Measurements from ENCODE around the gene HAPLN3.

HAPLN3 gene

DNA sequence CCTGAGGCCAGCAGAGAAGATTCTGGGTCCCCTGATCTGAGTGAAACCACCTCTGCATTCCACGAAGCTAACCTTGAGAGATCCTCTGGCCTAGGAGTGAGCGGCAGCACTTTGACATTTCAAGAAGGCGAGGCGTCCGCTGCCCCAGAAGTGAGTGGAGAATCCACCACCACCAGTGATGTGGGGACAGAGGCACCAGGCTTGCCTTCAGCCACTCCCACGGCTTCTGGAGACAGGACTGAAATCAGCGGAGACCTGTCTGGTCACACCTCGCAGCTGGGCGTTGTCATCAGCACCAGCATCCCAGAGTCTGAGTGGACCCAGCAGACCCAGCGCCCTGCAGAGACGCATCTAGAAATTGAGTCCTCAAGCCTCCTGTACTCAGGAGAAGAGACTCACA lies 36.4 kb downstream of the HAPLN3 start:
- in situ Hi-C loops (cut with MboI; ENCODE audit: low pct_unique_long_range_greater_than_20kb, low sequenced_read_pairs, unreplicated experiment) = no loop called here
- no peak for TF ChIP-seq CTCF (IDR thresholded peaks at IDR 0.05; ENCODE audit: extremely low read depth, insufficient read depth, missing control alignments)
- DNase-seq (ENCODE audit: low spot score) = no peak

GRCh38 chr15:88852476-88852875 lies 42.9 kb downstream of the HAPLN3 start:
- no peak for DNase-seq (ENCODE audit: low spot score)
- no peak for TF ChIP-seq CTCF (IDR thresholded peaks at IDR 0.05; ENCODE audit: extremely low read depth, insufficient read depth, missing control alignments)
- in situ Hi-C loops (cut with MboI; ENCODE audit: low pct_unique_long_range_greater_than_20kb, low sequenced_read_pairs, unreplicated experiment) = no loop called here

DNA sequence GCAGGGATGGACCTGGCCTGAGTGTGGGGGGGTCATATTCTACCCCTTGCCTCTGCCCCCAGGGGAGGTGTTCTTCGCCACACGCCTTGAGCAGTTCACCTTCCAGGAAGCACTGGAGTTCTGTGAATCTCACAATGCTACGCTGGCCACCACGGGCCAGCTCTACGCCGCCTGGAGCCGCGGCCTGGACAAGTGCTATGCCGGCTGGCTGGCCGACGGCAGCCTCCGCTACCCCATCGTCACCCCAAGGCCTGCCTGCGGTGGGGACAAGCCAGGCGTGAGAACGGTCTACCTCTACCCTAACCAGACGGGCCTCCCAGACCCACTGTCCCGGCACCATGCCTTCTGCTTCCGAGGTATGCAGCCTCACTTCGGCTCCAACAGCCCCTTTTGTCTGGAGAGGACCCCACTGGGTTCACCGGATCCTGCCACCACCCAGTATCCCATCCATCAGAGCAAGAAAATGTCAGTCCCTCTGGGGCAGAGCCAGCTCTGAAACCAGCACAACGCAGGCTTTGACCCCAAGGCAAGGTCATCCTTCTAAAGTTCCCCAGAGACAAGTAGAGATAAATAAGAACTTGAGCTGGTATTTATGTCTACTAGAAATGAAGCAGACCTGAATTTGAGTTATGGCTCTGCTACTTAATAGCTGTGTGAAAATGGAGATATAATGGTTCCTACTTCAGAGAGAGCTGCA lies 45.8 kb downstream of the HAPLN3 start:
- TF ChIP-seq CTCF (IDR thresholded peaks at IDR 0.05; ENCODE audit: extremely low read depth, insufficient read depth, missing control alignments) = no peak
- in situ Hi-C loops (cut with MboI; ENCODE audit: low pct_unique_long_range_greater_than_20kb, low sequenced_read_pairs, unreplicated experiment) = loop anchor here (25.0 kb wide), 1 partner anchor 362 kb away; no protein-coding TSS in a partner anchor
- no peak for DNase-seq (ENCODE audit: low spot score)

GRCh38 chr15:88848203-88848602 lies 47.1 kb downstream of the HAPLN3 start:
- in situ Hi-C loops (cut with MboI; ENCODE audit: low pct_unique_long_range_greater_than_20kb, low sequenced_read_pairs, unreplicated experiment) = loop anchor here (25.0 kb wide), 1 partner anchor 361 kb away; no protein-coding TSS in a partner anchor
- no peak for DNase-seq (ENCODE audit: low spot score)
- TF ChIP-seq CTCF (IDR thresholded peaks at IDR 0.05; ENCODE audit: extremely low read depth, insufficient read depth, missing control alignments) = no peak

GRCh38 chr15:88847144-88847543 lies 48.2 kb downstream of the HAPLN3 start:
- no peak for TF ChIP-seq CTCF (IDR thresholded peaks at IDR 0.05; ENCODE audit: extremely low read depth, insufficient read depth, missing control alignments)
- no peak for DNase-seq (ENCODE audit: low spot score)
- in situ Hi-C loops (cut with MboI; ENCODE audit: low pct_unique_long_range_greater_than_20kb, low sequenced_read_pairs, unreplicated experiment) = loop anchor here (25.0 kb wide), 1 partner anchor 360 kb away; no protein-coding TSS in a partner anchor

DNA sequence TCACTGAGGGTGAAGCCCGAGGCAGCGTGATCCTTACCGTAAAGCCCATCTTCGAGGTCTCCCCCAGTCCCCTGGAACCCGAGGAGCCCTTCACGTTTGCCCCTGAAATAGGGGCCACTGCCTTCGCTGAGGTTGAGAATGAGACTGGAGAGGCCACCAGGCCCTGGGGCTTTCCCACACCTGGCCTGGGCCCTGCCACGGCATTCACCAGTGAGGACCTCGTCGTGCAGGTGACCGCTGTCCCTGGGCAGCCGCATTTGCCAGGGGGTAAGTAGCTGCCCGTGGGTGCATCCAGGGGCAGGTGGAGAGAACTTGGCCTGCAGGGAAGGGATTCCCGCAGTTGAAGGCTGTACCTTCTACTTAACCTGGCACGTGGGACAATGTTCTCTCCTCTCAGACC lies 49.7 kb downstream of the HAPLN3 start:
- in situ Hi-C loops (cut with MboI; ENCODE audit: low pct_unique_long_range_greater_than_20kb, low sequenced_read_pairs, unreplicated experiment) = loop anchor here (25.0 kb wide), 1 partner anchor 358 kb away; no protein-coding TSS in a partner anchor
- DNase-seq (ENCODE audit: low spot score) = no peak
- no peak for TF ChIP-seq CTCF (IDR thresholded peaks at IDR 0.05; ENCODE audit: extremely low read depth, insufficient read depth, missing control alignments)

Data from GM13977 (cell line).